Stimulated activated CD8-positive, alpha-beta memory T cell treated with anti-CD3 and anti-CD28 coated beads, Interleukin-7, amount 100 ng/mL, for 48 hours (primary cell): ENCODE measurements around the gene ZFPL1.
A peak's percentile ranks its signal among the peaks of the same experiment; 100 is the strongest.

ENCODE experiments used
- DNase-seq, 2 donors: peaks; one replicate each; pipeline ENCODE4 v3.0.0-alpha.2; 2020; ENCODE audit warnings: low read depth in 1 of 2; ENCODE audit errors: extremely low read depth in 1 of 2

ZFPL1 gene

DNA sequence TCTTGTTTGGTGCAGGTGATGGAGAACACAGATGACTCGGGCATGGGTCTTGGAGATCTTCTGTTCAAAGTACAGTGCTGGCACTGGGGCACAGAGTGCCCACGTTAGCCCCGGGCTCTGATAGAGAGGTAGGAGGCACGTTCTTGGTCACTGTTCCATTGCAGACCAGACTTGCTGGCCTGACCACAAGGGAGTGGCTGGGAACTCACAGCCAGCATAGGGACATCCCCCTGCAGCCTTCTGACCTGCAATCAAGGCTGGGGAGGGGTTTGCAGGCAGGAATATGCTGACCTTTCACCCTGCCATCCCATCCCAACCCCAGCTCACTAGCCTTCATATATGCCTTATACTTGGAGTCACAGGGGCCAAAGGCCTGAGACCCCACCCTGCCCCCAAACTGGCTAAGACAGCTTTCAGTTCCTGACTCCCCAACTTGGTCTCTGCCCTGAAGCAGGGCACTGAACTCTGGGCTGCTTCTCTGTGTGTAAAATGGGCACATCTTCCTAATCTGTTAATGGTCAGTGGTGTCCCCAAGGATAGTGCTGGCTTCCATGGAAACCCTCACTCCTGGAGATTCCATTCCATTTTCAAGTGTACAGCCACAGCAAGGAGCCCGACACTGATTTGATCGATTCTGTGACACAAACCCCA lies 42.7 kb downstream of the ZFPL1 start:
- no peak for DNase-seq

- DNase-seq: no peak
Observed at GRCh38 chr11:65127473-65128181, 43.6 kb downstream of the ZFPL1 start.

DNA sequence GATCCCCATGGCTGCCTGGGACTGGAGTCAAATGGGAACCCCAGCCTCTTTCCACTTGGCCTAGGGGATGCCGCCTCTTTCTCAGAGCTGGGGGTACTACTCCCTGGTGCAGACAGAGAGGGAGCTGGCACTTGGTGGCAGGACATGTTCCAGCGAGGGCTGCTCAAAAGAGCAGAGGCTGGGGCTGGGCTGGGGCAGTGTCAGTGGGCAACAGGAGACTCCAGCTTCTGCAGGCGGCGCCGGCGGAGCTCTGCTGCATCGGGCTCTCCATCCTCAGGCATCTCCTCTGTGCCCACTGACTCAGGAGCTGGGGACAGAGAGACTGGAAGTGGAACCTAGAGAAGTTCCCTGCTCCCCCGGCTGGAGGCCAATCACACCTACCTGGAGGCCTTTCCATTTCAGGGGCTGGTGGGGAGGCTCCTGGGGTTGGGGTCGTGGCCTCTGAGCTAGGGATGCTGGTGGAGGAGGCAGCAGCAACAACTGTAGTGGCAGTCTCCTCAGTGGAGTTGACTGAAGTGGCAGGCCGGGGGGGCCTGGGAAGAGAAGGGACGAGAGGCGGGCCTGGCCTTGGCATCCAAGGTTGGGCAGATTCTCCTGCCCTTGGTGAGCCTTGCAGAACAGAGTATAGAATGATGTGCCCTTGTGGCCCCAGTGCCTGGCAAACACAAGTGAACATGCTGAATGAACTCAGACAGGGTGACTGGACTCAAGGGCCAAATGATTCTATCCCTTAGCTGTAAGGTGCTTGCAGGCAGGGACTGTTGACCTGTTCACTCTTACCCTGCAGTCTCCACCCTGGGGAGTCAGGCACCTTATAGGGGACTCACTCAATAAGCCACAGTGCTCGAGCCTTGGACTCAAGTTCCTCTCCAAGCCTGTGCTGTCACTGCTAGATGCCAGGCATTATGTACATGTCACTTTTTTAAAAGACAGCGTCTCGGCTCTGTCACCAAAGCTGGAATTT lies 44.4 kb downstream of the ZFPL1 start:
- DNase-seq: no peak

DNA sequence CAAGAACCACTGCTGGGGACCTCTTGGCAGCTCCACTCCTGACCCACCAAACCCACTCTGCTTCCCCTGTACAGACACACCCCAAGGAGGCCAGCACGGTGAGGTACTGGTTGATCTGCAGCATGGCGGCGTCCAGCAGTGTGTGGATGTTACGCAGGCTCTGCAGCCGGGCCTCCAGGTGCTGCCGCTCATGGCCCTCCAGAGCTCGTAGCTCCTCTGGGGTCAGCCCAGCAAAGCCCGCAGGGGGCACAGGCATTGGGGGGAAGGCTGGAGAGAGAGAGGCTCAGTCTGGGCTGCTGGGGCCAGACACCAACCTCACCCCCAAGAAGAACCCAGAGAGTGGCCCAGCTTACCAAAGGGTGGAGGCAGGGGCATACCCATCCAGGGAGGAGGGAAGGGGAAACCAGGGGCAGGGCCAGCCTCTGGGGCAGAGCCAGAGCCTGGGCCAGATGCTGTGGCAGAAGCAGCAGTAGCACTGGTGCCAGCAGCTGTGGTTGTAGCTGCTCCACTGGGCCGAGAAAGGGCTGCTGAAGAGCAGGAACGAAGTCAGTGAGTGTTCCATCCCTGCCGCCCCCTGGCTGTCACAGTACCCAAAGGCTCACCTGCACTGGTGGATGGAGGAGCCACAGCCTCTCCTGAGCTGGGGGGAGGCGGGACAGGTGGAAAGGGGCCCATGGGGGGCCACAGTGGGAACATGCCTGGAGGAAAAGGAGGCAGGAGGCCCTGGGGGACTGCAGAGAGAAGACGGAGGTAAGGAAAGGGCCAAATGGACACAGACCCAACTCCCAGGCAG lies 45.8 kb downstream of the ZFPL1 start:
- DNase-seq: no peak

- DNase-seq: no peak
Observed at GRCh38 chr11:65130631-65131416, 46.8 kb downstream of the ZFPL1 start.

DNA sequence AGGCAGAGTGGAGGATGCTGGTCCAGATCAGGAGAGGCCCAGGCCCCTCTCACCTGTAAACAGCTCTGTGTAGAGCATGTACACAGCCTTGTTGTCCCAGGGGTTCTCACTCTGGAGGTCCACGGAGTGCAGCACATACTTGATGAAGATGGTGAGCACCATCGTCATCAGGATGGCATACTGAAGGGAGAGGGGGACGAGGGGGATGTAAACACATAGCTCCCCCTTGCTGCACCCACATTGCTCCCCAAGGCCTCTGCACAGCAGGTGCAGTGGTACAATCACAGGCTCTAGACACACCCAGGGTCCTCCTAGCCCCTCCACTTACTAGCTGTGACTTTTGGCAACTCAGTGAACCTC lies 47.4 kb downstream of the ZFPL1 start:
- no peak for DNase-seq

- DNase-seq: no peak
Observed at GRCh38 chr11:65131895-65132237, 47.8 kb downstream of the ZFPL1 start.

- no peak for DNase-seq
Observed at GRCh38 chr11:65132238-65132987, 48.4 kb downstream of the ZFPL1 start.

GRCh38 chr11:65132988-65133700 lies 49.1 kb downstream of the ZFPL1 start:
- DNase-seq: peak in 1 of 2 donors; percentile 62

DNA sequence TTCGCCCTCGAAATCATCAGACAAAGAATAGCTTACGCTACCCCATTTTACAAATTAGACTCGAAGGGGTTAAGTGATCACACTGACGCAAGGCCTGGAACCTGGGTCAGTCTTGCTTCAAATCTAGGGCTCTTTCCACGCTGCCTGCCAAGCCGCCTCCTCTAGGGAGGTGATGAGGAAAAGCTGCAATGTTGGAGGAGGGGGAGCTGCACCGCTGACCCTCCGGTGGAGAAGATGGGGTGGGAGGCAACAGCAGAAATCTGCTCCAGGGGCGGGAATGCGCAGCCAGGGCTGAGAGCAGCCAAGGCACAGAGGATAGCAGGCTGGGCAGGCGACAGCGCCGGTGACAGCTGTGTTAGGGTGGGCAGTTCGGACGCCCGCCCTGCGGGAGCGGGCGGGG lies 49.7 kb downstream of the ZFPL1 start:
- DNase-seq: no peak

- peak; percentile 82 for DNase-seq
Observed at GRCh38 chr11:65134240-65134951, 50.4 kb downstream of the ZFPL1 start, which contains the start of gene SYVN1. Gene SYVN1, minus strand, starts transcription at chr11:65134519. Its CDS starts 918 bp downstream, at chr11:65133601.

GRCh38 chr11:65134952-65135632 lies 51.1 kb downstream of the ZFPL1 start:
- DNase-seq: peak in 1 of 2 donors; percentile 78

DNA sequence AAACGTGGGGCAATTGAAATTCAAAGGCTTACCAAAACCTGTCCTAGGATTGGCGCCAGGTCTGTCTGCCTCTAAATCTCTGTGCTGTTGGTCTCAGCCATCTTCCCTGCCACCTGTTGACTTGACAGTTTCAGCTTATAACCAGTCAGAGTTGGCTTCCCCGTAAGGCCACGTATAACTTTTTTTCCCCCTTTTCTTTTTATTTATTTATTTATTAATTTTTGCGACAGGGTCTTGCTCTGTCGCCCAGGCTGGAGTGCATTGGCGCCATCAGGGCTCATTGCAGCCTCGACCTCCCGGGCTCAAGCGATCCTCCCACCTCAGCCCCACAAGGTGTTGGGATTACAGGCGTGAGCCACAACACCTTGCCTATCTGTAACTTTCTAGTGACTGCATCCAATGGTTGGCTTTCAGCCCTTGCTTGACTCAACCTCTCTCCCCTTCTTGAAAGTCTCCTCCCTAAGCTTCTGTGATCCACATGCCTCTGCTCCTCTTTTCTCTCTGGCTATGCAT lies 51.7 kb downstream of the ZFPL1 start:
- DNase-seq: no peak

DNA sequence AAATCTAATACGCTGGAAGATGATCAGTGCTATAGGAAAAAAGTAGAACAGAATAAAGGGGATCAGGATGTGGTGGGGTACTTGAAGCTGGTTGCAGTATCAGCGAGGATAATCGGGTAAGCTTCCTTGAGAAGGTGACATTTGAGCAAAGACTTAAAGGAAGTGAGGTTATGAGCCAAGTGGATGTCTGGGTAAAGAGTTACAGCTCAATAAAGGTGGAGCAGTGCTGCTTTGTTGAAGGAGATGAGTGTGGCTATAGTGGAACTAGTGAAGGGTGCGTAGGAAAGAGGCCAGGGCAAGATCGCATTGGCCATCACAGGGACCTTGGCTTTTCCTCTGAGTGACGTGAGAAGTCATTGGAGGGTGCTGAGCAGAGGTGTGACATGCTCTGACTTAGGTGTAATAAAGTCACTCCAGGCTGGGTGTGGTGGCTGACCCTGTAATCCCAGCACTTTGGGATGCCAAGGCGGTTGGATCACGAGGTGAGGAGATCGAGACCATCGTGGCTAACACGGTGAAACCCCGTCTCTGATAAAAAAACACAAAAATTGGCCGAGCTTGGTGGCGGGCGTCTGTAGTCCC lies 52.6 kb downstream of the ZFPL1 start:
- DNase-seq: no peak
